PC-3 (cell line): ENCODE measurements around the gene GFER.
"Not testable (repeated sequence)": the region's sequence is repeated elsewhere in the genome, so short reads cannot be mapped to it uniquely, and the experiment has no call there.

Source experiments
- EZH2 ChIP-seq: fragments of 300-600 bp; sonication (generic); IDR thresholded peaks from one replicate; pipeline ENCODE4 v1.6.1; 2017; ENCODE audit warnings: antibody characterized with exemption, mild to moderate bottlenecking, low read length; ENCODE audit not compliant: unreplicated experiment
- EZH2phosphoT487 ChIP-seq: fragments of 300-600 bp; sonication (generic); IDR thresholded peaks from 2 replicates; pipeline ENCODE4 v1.6.1; 2018; ENCODE audit warnings: mild to moderate bottlenecking, antibody characterized with exemption, low read length, borderline replicate concordance
- TF ChIP-seq, protein P1 (sequence below): fragments of 300-600 bp; sonication (generic); conservative IDR thresholded peaks from 2 replicates; pipeline ENCODE4 v1.5.1; 2017; ENCODE audit warnings: antibody characterized with exemption, low read depth, mild to moderate bottlenecking, low read length

DNA sequence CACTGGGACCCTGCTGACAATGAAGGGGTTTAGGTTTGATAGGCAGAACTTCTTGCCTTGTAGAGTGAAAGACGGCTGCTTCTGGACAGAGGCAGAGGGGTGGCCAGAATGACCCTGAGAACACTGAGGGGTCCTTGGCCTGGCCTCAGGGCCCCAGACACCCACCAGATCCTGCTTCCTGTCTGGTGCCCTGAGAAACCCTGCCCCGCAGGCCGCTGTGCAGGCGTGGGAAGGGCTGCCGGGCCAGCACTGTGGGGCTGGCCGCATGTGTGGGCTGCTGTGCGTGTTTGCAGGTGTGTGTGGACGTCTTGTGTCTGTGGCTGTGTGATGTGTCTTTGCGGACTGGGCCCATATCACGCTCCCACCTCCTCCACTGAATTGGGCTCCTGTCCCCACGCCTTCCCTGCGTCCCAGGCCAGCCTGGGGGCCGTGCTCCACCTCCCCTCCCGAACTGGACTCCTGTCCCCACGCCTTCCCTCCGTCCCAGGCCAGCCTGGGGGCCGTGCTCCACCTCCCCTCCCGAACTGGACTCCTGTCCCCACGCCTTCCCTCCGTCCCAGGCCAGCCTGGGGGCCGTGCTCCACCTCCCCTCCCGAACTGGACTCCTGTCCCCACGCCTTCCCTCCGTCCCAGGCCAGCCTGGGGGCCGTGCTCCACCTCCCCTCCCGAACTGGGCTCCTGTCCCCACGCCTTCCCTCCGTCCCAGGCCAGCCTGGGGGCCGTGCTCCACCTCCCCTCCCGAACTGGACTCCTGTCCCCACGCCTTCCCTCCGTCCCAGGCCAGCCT, 50.1 kb downstream of the GFER start:
- TF ChIP-seq, protein P1, sequence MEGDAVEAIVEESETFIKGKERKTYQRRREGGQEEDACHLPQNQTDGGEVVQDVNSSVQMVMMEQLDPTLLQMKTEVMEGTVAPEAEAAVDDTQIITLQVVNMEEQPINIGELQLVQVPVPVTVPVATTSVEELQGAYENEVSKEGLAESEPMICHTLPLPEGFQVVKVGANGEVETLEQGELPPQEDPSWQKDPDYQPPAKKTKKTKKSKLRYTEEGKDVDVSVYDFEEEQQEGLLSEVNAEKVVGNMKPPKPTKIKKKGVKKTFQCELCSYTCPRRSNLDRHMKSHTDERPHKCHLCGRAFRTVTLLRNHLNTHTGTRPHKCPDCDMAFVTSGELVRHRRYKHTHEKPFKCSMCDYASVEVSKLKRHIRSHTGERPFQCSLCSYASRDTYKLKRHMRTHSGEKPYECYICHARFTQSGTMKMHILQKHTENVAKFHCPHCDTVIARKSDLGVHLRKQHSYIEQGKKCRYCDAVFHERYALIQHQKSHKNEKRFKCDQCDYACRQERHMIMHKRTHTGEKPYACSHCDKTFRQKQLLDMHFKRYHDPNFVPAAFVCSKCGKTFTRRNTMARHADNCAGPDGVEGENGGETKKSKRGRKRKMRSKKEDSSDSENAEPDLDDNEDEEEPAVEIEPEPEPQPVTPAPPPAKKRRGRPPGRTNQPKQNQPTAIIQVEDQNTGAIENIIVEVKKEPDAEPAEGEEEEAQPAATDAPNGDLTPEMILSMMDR = not testable (repeated sequence)
- TF ChIP-seq EZH2, EZH2phosphoT487: not testable (repeated sequence)
